Tibial artery (tissue), 4 donors: Measurements from ENCODE around the gene MMP1.

Experiments
- DNase-seq, 2 donors: peaks; one replicate each; pipeline ENCODE4 v3.0.0-alpha.2; 2019
- H3K27ac ChIP-seq, 2 donors: fragments of 200-600 bp; sonication (generic) in 1 of 2; 1 replicate in 1 of 2; 2 replicates in 1 of 2; pipeline ENCODE4 v1.5.1; 2018 to 2019; ENCODE audit warnings: mild to moderate bottlenecking in 1 of 2
- H3K27me3 ChIP-seq, 2 donors: fragments of 200-600 bp; sonication (generic) in 1 of 2; one replicate each; pipeline versions ENCODE4 v1.5.1 to v1.6.0; 2016 to 2019
- H3K36me3 ChIP-seq, 3 donors: fragments of 200-600 bp; sonication (generic) in 2 of 3; one replicate each; pipeline ENCODE4 v1.5.1; 2016 to 2019; ENCODE audit warnings: mild to moderate bottlenecking in 2 of 3
- H3K4me1 ChIP-seq, 4 donors: fragments of 200-600 bp; sonication (generic) in 2 of 4; 1 replicate in 3 of 4; 2 replicates in 1 of 4; pipeline ENCODE4 v1.5.1; 2016 to 2019
- H3K4me3 ChIP-seq, 2 donors: fragments of 200-600 bp; sonication (generic) in 1 of 2; 1 replicate in 1 of 2; 2 replicates in 1 of 2; pipeline ENCODE4 v1.5.1; 2018 to 2019; ENCODE audit warnings: mild to moderate bottlenecking in 2 of 2
- H3K9me3 ChIP-seq, 3 donors: fragments of 200-600 bp; sonication (generic) in 1 of 3; one replicate each; pipeline ENCODE4 v1.5.1; 2016 to 2019
- intact Hi-C: fragments of 100-400 bp; cut with DNase I; formaldehyde crosslinking; loops from one replicate; pipeline ENCODE4 v1.15.0; 2023; ENCODE audit warnings: low total_unique reads
- TF ChIP-seq, protein P1 (sequence below), 2 experiments: fragments of 200-600 bp in 1 of 2; fragments of 450-650 bp in 1 of 2; IDR thresholded peaks; one replicate each; pipeline ENCODE4 v1.5.1; 2017 to 2019; ENCODE audit warnings: antibody characterized with exemption in 2 of 2, mild to moderate bottlenecking in 1 of 2, moderate library complexity in 1 of 2

The MMP1 gene

GRCh38 chr11:102837646-102838045 is 39.7 kb upstream of the MMP1 start:
- Histone ChIP-seq H3K27me3 (no peaks in the 10 kb centered on the region), H3K36me3 (no peaks in the 10 kb centered on the region), H3K27ac (no peak overlapping the region), H3K4me1 (no peaks in the 10 kb centered on the region), H3K9me3 (no peaks in the 10 kb centered on the region), H3K4me3 (no peak overlapping the region)
- intact Hi-C loops, result no loop called here
- DNase-seq, result no peak
- TF ChIP-seq, protein P1, sequence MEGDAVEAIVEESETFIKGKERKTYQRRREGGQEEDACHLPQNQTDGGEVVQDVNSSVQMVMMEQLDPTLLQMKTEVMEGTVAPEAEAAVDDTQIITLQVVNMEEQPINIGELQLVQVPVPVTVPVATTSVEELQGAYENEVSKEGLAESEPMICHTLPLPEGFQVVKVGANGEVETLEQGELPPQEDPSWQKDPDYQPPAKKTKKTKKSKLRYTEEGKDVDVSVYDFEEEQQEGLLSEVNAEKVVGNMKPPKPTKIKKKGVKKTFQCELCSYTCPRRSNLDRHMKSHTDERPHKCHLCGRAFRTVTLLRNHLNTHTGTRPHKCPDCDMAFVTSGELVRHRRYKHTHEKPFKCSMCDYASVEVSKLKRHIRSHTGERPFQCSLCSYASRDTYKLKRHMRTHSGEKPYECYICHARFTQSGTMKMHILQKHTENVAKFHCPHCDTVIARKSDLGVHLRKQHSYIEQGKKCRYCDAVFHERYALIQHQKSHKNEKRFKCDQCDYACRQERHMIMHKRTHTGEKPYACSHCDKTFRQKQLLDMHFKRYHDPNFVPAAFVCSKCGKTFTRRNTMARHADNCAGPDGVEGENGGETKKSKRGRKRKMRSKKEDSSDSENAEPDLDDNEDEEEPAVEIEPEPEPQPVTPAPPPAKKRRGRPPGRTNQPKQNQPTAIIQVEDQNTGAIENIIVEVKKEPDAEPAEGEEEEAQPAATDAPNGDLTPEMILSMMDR (IDR thresholded peaks at IDR 0.05), result no peak

DNA sequence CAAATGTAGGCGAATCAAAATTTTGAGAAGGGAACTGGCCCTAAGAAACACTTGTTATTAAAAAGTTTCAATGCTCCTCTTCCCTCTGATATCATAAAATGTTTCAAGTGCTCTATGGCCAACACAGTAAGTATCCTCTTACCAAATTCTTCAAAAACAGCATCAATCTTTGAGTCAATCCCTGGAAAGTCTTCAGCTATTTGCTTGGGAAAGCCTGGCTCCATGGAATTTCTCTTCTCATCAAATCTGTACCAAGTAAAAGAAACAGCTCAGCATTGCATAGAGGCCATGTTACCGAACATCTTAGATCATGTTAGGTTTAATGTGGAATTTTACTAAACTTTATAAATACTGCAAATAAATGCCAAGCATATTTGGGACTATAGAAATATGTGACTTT is 39.2 kb upstream of the MMP1 start:
- H3K9me3 ChIP-seq, result no peaks in the 10 kb centered on the region
- intact Hi-C loops, result no loop called here
- no peaks in the 10 kb centered on the region for H3K36me3 ChIP-seq
- H3K27me3 ChIP-seq, result no peaks in the 10 kb centered on the region
- TF ChIP-seq, protein P1 (IDR thresholded peaks at IDR 0.05), result no peak
- H3K4me1 ChIP-seq, result no peaks in the 10 kb centered on the region
- no peak overlapping the region for H3K27ac ChIP-seq
- no peak overlapping the region for H3K4me3 ChIP-seq
- no peak for DNase-seq

DNA sequence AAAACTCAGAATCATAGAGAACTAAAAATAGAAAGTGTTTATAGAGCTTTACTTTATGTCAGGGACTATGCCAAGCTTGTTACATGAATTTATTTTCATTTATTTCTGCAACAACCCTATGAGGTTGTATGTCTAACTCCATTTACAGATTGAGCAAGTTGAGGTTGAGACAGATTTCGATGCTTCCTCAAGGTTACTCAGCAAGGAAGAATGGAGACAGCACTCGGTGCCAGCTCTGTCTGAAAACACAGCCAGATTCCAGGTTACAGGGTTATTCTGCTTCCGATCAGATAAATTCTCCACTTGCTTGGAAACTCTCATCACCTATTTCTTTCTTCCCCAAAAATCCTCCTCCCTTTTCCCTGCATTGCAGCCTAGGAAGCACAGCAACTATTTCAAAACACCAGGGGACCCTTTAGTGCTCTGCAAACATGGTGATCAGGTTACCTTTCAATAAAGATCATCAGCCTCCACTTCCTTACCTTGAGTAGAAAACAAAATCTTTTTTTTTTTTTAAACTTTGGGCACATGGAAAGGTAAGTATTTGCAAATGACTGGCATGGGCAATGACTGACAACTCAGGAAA is 38.4 kb upstream of the MMP1 start:
- no peak for DNase-seq
- no peak overlapping the region for H3K4me3 ChIP-seq
- H3K27me3 ChIP-seq, result no peaks in the 10 kb centered on the region
- H3K4me1 ChIP-seq, result no peaks in the 10 kb centered on the region
- no peaks in the 10 kb centered on the region for H3K36me3 ChIP-seq
- intact Hi-C loops, result no loop called here
- TF ChIP-seq, protein P1 (IDR thresholded peaks at IDR 0.05), result no peak
- no peaks in the 10 kb centered on the region for H3K9me3 ChIP-seq
- H3K27ac ChIP-seq, result no peak overlapping the region

GRCh38 chr11:102833731-102834130 is 35.8 kb upstream of the MMP1 start:
- Histone ChIP-seq H3K4me3 (no peak overlapping the region), H3K9me3 (no peaks in the 10 kb centered on the region)
- intact Hi-C loops, result no loop called here

DNA sequence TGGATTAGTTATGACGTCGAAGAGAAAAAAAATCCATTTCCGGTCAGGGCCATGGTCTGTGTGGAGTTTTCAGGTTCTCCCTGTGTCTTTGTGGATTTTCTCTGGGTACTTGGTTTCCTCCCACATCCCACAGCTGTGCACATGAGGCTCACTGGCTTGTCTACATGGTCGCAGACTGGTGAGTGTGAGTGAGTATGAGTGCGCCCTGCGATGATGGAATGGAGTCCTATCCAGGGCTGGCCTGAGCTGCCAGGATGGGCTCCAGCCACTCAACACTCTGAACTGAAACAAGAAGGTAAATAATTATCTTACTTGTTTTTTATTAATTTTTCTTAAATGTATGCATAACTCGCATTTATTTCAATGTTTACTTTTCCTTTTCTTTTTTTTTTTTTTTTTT is 34.7 kb upstream of the MMP1 start:
- no peaks in the 10 kb centered on the region for H3K4me1 ChIP-seq
- TF ChIP-seq, protein P1 (IDR thresholded peaks at IDR 0.05), result no peak
- no peaks in the 10 kb centered on the region for H3K9me3 ChIP-seq
- DNase-seq, result no peak
- H3K4me3 ChIP-seq, result no peak overlapping the region
- H3K36me3 ChIP-seq, result no peaks in the 10 kb centered on the region
- intact Hi-C loops, result no loop called here
- H3K27ac ChIP-seq, result no peak overlapping the region
- peaks cover 0 to 11% of the 10 kb centered on the region in 2 donors for H3K27me3 ChIP-seq

More at GRCh38 chr11:102833731-102834130, 35.8 kb upstream of the MMP1 start:
- H3K27ac ChIP-seq, result no peak overlapping the region
- TF ChIP-seq, protein P1 (IDR thresholded peaks at IDR 0.05), result no peak
- H3K36me3 ChIP-seq, result no peaks in the 10 kb centered on the region
- H3K4me1 ChIP-seq, result no peaks in the 10 kb centered on the region
- H3K27me3 ChIP-seq, result peaks cover 0 to 11% of the 10 kb centered on the region in 2 donors
- no peak for DNase-seq
